HEK293 (cell line): ENCODE data around the gene NEU3.

ENCODE experiments used
- KLF16 ChIP-seq: fragments of 450-650 bp; formaldehyde crosslinking; IDR thresholded peaks from 2 replicates; pipeline ENCODE4 v1.5.1; 2017; ENCODE audit warnings: missing biosample characterization, missing genetic modification characterization
- YY1 ChIP-seq: fragments of 450-650 bp; formaldehyde crosslinking; IDR thresholded peaks from 2 replicates; pipeline ENCODE4 v1.5.1; 2018; ENCODE audit warnings: missing biosample characterization, missing genetic modification characterization
- ZNF175 ChIP-seq: fragments of 450-650 bp; formaldehyde crosslinking; IDR thresholded peaks from 2 replicates; pipeline ENCODE4 v1.5.1; 2016; ENCODE audit warnings: missing biosample characterization, missing genetic modification characterization
- ZNF266 ChIP-seq: fragments of 450-650 bp; formaldehyde crosslinking; IDR thresholded peaks from 2 replicates; pipeline ENCODE4 v1.5.1; 2016; ENCODE audit warnings: missing biosample characterization, missing genetic modification characterization, low read depth
- ZNF510 ChIP-seq: fragments of 450-650 bp; formaldehyde crosslinking; IDR thresholded peaks from 2 replicates; pipeline ENCODE4 v1.5.1; 2018; ENCODE audit warnings: mild to moderate bottlenecking, missing genetic modification characterization, missing biosample characterization; ENCODE audit not compliant: insufficient replicate concordance
- TF ChIP-seq, protein P1 (sequence below): fragments of 450-650 bp; formaldehyde crosslinking; IDR thresholded peaks from 2 replicates; pipeline ENCODE4 v1.5.1; 2016; ENCODE audit warnings: missing biosample characterization, missing genetic modification characterization
- TF ChIP-seq, protein P2 (sequence below): fragments of 450-650 bp; formaldehyde crosslinking; IDR thresholded peaks from 2 replicates; pipeline ENCODE4 v1.5.1; 2016; ENCODE audit warnings: missing biosample characterization, missing genetic modification characterization
- TF ChIP-seq, protein P3 (sequence below): fragments of 450-650 bp; formaldehyde crosslinking; IDR thresholded peaks from 2 replicates; pipeline ENCODE4 v1.5.1; 2016; ENCODE audit warnings: missing biosample characterization, missing genetic modification characterization, low read depth

DNA sequence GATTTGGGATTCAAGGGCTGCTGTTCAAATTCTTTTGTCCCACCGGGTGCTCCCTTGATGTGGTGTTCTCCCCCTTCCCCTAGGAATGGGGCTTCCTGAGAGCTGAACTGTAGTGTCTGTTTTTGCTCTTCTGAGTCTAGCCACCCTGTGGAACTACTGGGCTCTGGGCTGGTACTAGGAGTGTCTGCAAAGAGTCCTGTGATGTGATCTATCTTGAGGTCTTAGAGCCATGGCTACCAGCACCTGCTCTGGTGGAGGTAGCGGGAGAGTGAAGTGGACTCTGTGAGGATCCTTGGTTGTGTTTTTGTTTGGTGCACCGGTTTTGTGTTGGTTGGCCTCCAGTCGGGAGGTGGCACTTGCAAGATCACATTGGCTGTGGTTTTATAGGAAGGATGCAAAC lies 61.8 kb downstream of the NEU3 start:
- TF ChIP-seq, protein P1, sequence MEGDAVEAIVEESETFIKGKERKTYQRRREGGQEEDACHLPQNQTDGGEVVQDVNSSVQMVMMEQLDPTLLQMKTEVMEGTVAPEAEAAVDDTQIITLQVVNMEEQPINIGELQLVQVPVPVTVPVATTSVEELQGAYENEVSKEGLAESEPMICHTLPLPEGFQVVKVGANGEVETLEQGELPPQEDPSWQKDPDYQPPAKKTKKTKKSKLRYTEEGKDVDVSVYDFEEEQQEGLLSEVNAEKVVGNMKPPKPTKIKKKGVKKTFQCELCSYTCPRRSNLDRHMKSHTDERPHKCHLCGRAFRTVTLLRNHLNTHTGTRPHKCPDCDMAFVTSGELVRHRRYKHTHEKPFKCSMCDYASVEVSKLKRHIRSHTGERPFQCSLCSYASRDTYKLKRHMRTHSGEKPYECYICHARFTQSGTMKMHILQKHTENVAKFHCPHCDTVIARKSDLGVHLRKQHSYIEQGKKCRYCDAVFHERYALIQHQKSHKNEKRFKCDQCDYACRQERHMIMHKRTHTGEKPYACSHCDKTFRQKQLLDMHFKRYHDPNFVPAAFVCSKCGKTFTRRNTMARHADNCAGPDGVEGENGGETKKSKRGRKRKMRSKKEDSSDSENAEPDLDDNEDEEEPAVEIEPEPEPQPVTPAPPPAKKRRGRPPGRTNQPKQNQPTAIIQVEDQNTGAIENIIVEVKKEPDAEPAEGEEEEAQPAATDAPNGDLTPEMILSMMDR (tag by site-specific recombination): no peak
- TF ChIP-seq, protein P2, sequence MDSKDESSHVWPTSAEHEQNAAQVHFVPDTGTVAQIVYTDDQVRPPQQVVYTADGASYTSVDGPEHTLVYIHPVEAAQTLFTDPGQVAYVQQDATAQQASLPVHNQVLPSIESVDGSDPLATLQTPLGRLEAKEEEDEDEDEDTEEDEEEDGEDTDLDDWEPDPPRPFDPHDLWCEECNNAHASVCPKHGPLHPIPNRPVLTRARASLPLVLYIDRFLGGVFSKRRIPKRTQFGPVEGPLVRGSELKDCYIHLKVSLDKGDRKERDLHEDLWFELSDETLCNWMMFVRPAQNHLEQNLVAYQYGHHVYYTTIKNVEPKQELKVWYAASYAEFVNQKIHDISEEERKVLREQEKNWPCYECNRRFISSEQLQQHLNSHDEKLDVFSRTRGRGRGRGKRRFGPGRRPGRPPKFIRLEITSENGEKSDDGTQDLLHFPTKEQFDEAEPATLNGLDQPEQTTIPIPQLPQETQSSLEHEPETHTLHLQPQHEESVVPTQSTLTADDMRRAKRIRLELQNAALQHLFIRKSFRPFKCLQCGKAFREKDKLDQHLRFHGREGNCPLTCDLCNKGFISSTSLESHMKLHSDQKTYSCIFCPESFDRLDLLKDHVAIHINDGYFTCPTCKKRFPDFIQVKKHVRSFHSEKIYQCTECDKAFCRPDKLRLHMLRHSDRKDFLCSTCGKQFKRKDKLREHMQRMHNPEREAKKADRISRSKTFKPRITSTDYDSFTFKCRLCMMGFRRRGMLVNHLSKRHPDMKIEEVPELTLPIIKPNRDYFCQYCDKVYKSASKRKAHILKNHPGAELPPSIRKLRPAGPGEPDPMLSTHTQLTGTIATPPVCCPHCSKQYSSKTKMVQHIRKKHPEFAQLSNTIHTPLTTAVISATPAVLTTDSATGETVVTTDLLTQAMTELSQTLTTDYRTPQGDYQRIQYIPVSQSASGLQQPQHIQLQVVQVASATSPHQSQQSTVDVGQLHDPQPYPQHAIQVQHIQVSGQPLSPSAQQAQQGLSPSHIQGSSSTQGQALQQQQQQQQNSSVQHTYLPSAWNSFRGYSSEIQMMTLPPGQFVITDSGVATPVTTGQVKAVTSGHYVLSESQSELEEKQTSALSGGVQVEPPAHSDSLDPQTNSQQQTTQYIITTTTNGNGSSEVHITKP (tag by site-specific recombination): no peak
- TF ChIP-seq ZNF510 (tag by site-specific recombination): no peak
- no peak for TF ChIP-seq ZNF175 (tag by site-specific recombination)
- TF ChIP-seq ZNF266: no peak
- TF ChIP-seq YY1 (tag by site-specific recombination): no peak
- no peak for TF ChIP-seq KLF16 (tag by site-specific recombination)
- TF ChIP-seq, protein P3, sequence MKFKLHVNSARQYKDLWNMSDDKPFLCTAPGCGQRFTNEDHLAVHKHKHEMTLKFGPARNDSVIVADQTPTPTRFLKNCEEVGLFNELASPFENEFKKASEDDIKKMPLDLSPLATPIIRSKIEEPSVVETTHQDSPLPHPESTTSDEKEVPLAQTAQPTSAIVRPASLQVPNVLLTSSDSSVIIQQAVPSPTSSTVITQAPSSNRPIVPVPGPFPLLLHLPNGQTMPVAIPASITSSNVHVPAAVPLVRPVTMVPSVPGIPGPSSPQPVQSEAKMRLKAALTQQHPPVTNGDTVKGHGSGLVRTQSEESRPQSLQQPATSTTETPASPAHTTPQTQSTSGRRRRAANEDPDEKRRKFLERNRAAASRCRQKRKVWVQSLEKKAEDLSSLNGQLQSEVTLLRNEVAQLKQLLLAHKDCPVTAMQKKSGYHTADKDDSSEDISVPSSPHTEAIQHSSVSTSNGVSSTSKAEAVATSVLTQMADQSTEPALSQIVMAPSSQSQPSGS (tag by site-specific recombination): no peak
